PFSK-1 (cell line): ENCODE results near the gene ACOT9.

ENCODE experiments used
- FOXP2 ChIP-seq: optimal IDR thresholded peaks from 2 replicates; pipeline ENCODE3; 2011; ENCODE audit warnings: borderline replicate concordance, control low read depth, inconsistent platforms; ENCODE audit not compliant: insufficient read depth; ENCODE audit errors: extremely low read length, extremely low read depth
- POLR2AphosphoS5 ChIP-seq: IDR thresholded peaks from 2 replicates; pipeline ENCODE4 v1.6.1; 2012; ENCODE audit warnings: low read depth, mild to moderate bottlenecking, control low read depth, low read length, moderate library complexity
- REST ChIP-seq, 2 experiments: IDR thresholded peaks; 2 replicates each; pipeline versions ENCODE4 v1.6.1 to v1.8.0; 2011 to 2012; ENCODE audit warnings: low read depth in 2 of 2, low read length in 2 of 2, control low read depth in 1 of 2, inconsistent platforms in 1 of 2, mild to moderate bottlenecking in 1 of 2, moderate library complexity in 1 of 2; ENCODE audit not compliant: insufficient read depth in 1 of 2
- SIN3A ChIP-seq: IDR thresholded peaks from 2 replicates; pipeline ENCODE4 v1.6.1; 2012; ENCODE audit warnings: mild to moderate bottlenecking, low read length, moderate library complexity, borderline replicate concordance; ENCODE audit not compliant: insufficient read depth
- TAF1 ChIP-seq: IDR thresholded peaks from 2 replicates; pipeline ENCODE4 v1.6.1; 2012; ENCODE audit warnings: low read length, control low read depth, borderline replicate concordance; ENCODE audit not compliant: insufficient read depth

ACOT9 gene

DNA sequence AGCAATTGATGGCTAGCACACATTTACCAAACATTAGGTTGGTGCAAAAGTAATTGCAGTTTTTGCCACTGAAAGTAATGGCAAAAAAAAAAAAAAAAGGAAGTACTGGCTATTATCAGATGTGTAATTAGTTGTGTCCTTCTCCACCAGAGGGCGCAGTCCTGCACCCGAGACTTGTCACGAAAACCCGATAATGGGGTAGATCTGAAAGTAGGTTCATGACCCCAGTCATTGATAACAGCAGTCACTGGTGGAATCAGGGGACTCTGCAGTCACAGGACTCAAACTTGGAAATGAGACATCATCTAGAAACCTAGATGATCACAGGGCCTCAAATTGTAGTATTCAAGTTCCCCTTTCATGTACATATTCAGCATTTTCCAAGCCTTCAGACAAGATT, 13.1 kb upstream of the ACOT9 start:
- TF ChIP-seq REST (IDR thresholded peaks at IDR 0.05; ENCODE audit: insufficient read depth in 1 of 2, low read depth in 2 of 2, low read length in 2 of 2) (no peak), SIN3A (no peak), POLR2AphosphoS5 (no peak), FOXP2 (no peak), TAF1 (no peak)

- TF ChIP-seq TAF1 (no peak), POLR2AphosphoS5 (no peak)
Observed at GRCh38 chrX:23754664-23755063, 11.6 kb upstream of the ACOT9 start.

GRCh38 chrX:23752740-23753415, 9.8 kb upstream of the ACOT9 start:
- TF ChIP-seq REST (IDR thresholded peaks at IDR 0.05; ENCODE audit: insufficient read depth in 1 of 2, low read depth in 2 of 2, low read length in 2 of 2): no peak
- no peak for TF ChIP-seq TAF1
- TF ChIP-seq POLR2AphosphoS5: no peak
- TF ChIP-seq SIN3A: no peak
- no peak for TF ChIP-seq FOXP2

- TF ChIP-seq SIN3A: no peak
- no peak for TF ChIP-seq REST (IDR thresholded peaks at IDR 0.05; ENCODE audit: insufficient read depth in 1 of 2, low read depth in 2 of 2, low read length in 2 of 2)
- TF ChIP-seq POLR2AphosphoS5: no peak
- no peak for TF ChIP-seq TAF1
- no peak for TF ChIP-seq FOXP2
Observed at GRCh38 chrX:23749576-23749975, 6.5 kb upstream of the ACOT9 start.

GRCh38 chrX:23749129-23749528, 6.1 kb upstream of the ACOT9 start:
- no peak for TF ChIP-seq POLR2AphosphoS5
- TF ChIP-seq FOXP2: no peak
- TF ChIP-seq SIN3A: no peak
- no peak for TF ChIP-seq REST (IDR thresholded peaks at IDR 0.05; ENCODE audit: insufficient read depth in 1 of 2, low read depth in 2 of 2, low read length in 2 of 2)
